ENCODE measurements around the gene COL6A1.

DNA sequence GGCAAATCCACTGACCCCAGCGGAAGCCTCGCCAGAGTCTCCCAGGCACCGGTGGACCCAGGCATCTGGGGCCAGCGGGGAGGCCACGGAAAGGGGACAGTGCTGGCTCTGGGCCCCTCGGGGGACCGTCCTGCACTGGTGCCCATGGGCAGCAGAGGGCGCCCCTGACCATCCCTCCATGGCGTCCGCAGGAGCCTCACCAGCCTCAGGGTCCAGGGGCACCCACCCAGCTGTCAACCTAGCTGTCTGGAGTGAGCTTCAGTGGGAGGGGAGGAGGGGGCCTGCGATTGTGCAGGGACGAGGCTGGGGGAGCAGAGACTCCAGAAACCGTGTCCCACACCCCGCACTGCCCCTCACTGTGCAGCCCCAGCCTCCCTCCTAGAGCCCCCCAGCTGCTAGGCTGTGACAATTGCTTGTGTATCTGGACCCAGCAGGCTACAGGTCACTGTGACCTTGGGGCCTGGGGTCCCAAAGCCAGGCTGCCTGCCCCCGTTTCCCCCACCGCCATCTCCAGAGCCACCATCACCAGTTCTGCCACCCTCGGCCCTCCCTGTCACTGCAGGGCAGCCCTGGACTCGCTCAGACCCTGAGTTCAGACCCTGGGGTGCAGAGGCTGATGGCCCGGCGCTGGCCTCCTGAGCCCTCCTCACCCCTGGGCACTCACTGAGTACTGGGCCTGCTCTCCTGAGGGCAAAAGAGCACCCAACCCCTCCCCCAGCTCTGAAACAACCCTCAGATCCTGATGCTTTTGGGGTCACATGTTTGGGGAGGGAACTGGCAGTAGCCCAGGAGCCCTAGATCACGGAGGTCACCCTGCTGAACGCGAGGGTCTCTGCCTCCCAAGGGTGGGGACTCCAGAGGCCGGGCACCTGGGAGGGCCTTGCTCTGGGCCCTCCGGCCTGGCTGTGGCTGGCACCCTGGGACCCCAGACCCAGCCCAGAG lies 10.6 kb upstream of the COL6A1 start:
- TF ChIP-seq, protein P1, sequence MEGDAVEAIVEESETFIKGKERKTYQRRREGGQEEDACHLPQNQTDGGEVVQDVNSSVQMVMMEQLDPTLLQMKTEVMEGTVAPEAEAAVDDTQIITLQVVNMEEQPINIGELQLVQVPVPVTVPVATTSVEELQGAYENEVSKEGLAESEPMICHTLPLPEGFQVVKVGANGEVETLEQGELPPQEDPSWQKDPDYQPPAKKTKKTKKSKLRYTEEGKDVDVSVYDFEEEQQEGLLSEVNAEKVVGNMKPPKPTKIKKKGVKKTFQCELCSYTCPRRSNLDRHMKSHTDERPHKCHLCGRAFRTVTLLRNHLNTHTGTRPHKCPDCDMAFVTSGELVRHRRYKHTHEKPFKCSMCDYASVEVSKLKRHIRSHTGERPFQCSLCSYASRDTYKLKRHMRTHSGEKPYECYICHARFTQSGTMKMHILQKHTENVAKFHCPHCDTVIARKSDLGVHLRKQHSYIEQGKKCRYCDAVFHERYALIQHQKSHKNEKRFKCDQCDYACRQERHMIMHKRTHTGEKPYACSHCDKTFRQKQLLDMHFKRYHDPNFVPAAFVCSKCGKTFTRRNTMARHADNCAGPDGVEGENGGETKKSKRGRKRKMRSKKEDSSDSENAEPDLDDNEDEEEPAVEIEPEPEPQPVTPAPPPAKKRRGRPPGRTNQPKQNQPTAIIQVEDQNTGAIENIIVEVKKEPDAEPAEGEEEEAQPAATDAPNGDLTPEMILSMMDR (IDR thresholded peaks at IDR 0.05), result peak; percentile 56 to 86 (median 70)
- no peak for TF ChIP-seq POLR2A (IDR thresholded peaks at IDR 0.05)
